Hepatocyte (in vitro differentiated cells): ENCODE data around the gene EME2.

Experiments
- EZH2 ChIP-seq: fragments of 200-600 bp; sonication (generic); IDR thresholded peaks from 2 replicates; pipeline ENCODE4 v1.6.1; 2016; ENCODE audit warnings: antibody characterized with exemption, mild to moderate bottlenecking, borderline replicate concordance
- TF ChIP-seq, protein P1 (sequence below): fragments of 200-600 bp; sonication (generic); IDR thresholded peaks from 2 replicates; pipeline ENCODE4 v1.5.1; 2016; ENCODE audit warnings: antibody characterized with exemption, mild to moderate bottlenecking; ENCODE audit not compliant: poor library complexity

DNA sequence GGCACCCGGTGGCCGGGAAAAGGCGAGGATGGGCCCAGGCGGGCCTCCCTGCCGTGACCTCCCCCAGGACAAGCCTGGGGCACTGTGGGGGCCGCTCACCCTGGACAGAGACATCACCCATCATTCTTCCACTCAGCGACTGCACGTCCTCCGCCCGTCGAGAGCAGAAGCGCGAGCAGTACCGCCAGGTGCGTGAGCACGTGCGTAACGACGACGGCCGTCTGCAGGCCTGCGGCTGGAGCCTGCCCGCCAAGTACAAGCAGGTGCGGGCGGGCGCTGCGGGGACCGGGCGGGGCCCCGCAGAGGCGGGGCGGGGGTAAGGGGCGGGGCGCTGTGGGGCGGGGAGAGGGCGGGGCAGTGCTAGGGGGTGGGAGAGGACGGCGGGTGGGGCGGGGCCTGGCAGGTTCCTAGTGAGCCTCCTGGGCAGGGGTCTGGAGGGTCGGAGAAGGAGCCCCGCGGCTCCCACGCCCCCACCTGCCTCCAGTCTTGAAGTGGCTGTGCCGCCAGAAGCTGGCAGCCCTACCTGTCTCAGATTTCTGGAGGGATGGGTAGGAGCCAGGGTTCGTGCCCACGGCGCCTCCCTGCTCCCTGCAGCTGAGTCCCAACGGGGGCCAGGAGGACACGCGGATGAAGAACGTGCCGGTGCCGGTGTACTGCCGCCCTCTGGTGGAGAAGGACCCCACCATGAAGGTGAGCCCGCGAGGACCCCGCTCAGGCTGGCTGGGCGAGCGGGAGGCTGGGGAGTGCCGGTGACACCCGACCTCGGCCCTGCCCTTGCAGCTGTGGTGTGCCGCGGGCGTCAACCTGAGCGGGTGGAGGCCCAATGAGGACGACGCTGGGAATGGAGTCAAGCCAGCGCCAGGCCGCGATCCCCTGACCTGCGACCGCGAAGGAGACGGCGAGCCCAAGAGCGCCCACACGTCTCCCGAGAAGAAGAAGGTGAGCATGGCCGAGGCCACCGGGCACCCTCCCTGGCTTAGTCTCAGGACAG, 8.8 kb upstream of the EME2 start:
- TF ChIP-seq, protein P1, sequence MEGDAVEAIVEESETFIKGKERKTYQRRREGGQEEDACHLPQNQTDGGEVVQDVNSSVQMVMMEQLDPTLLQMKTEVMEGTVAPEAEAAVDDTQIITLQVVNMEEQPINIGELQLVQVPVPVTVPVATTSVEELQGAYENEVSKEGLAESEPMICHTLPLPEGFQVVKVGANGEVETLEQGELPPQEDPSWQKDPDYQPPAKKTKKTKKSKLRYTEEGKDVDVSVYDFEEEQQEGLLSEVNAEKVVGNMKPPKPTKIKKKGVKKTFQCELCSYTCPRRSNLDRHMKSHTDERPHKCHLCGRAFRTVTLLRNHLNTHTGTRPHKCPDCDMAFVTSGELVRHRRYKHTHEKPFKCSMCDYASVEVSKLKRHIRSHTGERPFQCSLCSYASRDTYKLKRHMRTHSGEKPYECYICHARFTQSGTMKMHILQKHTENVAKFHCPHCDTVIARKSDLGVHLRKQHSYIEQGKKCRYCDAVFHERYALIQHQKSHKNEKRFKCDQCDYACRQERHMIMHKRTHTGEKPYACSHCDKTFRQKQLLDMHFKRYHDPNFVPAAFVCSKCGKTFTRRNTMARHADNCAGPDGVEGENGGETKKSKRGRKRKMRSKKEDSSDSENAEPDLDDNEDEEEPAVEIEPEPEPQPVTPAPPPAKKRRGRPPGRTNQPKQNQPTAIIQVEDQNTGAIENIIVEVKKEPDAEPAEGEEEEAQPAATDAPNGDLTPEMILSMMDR, result peak; percentile 43
- no peak for TF ChIP-seq EZH2
